ENCODE results near the gene CCDC171.

The CCDC171 gene

GRCh38 chr9:15606643-15607472 lies 54.0 kb downstream of the CCDC171 start:
- Histone ChIP-seq H3K9me3 (ENCODE audit: control insufficient read depth, low read length) (no peaks in the 10 kb centered on the region), H3K4me1 (ENCODE audit: control insufficient read depth, insufficient read depth, low read length, poor library complexity, severe bottlenecking) (no peaks in the 10 kb centered on the region), H3K27me3 (replicated peaks; ENCODE audit: control insufficient read depth, insufficient read depth, low read length, poor library complexity, severe bottlenecking) (no peaks in the 10 kb centered on the region), H3K27ac (ENCODE audit: insufficient read depth, low read length, poor library complexity, severe bottlenecking) (no peak overlapping the region), H3K36me3 (ENCODE audit: control insufficient read depth, insufficient read depth, low read length) (no peaks in the 10 kb centered on the region), H3K4me3 (ENCODE audit: insufficient read depth, low read depth, low read length, poor library complexity, severe bottlenecking) (no peak overlapping the region)
- no peak for DNase-seq

DNA sequence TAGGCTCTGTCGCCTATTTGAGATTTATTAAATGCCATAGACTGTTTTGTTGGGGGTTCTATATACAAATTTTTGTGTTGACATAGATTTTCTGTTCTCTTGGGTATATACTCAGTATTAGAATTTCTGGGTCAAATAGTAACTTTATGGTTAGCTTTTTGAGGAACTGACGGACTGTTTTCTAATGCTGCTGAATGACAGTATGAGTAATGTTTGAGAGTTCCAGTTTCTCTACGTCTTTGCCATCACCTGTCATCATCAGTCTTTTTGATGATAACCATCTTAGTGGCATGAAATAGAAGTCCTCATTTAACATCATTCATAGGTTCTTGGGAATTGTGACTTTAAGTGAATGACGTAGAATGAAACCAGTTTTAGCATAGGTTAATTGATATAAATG lies 60.1 kb downstream of the CCDC171 start:
- Histone ChIP-seq H3K4me3 (ENCODE audit: insufficient read depth, low read depth, low read length, poor library complexity, severe bottlenecking) (no peak overlapping the region), H3K27ac (ENCODE audit: insufficient read depth, low read length, poor library complexity, severe bottlenecking) (no peak overlapping the region), H3K4me1 (ENCODE audit: control insufficient read depth, insufficient read depth, low read length, poor library complexity, severe bottlenecking) (no peaks in the 10 kb centered on the region), H3K36me3 (ENCODE audit: control insufficient read depth, insufficient read depth, low read length) (no peaks in the 10 kb centered on the region), H3K9me3 (ENCODE audit: control insufficient read depth, low read length) (no peaks in the 10 kb centered on the region), H3K27me3 (replicated peaks; ENCODE audit: control insufficient read depth, insufficient read depth, low read length, poor library complexity, severe bottlenecking) (no peaks in the 10 kb centered on the region)
- no peak for DNase-seq

DNA sequence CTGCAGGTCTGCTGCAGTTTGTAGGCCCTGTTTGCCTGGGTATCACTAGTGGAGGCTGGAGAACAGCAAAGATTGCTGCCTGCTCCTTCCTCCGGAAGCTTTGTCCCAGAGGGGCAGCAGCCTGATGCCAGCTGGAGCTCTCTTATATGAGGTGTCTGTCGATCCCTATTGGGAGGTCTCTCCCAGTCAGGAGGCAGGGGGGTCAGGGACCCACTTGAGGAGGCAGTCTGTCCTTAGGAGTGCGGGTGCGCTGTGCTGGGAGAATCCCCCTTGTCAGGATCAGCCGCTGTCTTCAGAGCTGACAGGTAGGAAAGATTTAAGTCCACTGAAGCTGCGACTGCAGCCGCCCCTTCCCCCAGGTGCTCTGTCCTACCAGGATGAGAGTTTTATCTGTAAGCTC lies 64.9 kb downstream of the CCDC171 start:
- no peak for DNase-seq
- H3K4me1 ChIP-seq (ENCODE audit: control insufficient read depth, insufficient read depth, low read length, poor library complexity, severe bottlenecking), result no peaks in the 10 kb centered on the region

GRCh38 chr9:15618540-15619331 lies 65.9 kb downstream of the CCDC171 start:
- no peak overlapping the region for H3K4me3 ChIP-seq (ENCODE audit: insufficient read depth, low read depth, low read length, poor library complexity, severe bottlenecking)
- DNase-seq, result no peak
- H3K27me3 ChIP-seq (replicated peaks; ENCODE audit: control insufficient read depth, insufficient read depth, low read length, poor library complexity, severe bottlenecking), result no peaks in the 10 kb centered on the region
- H3K9me3 ChIP-seq (ENCODE audit: control insufficient read depth, low read length), result no peaks in the 10 kb centered on the region
- no peaks in the 10 kb centered on the region for H3K4me1 ChIP-seq (ENCODE audit: control insufficient read depth, insufficient read depth, low read length, poor library complexity, severe bottlenecking)
- H3K27ac ChIP-seq (ENCODE audit: insufficient read depth, low read length, poor library complexity, severe bottlenecking), result no peak overlapping the region
- H3K36me3 ChIP-seq (ENCODE audit: control insufficient read depth, insufficient read depth, low read length), result no peaks in the 10 kb centered on the region

More for the DNA sequence above, 64.9 kb downstream of the CCDC171 start:
- Histone ChIP-seq H3K4me3 (ENCODE audit: insufficient read depth, low read depth, low read length, poor library complexity, severe bottlenecking) (no peak overlapping the region), H3K36me3 (ENCODE audit: control insufficient read depth, insufficient read depth, low read length) (no peaks in the 10 kb centered on the region), H3K9me3 (ENCODE audit: control insufficient read depth, low read length) (no peaks in the 10 kb centered on the region), H3K27ac (ENCODE audit: insufficient read depth, low read length, poor library complexity, severe bottlenecking) (no peak overlapping the region), H3K27me3 (replicated peaks; ENCODE audit: control insufficient read depth, insufficient read depth, low read length, poor library complexity, severe bottlenecking) (no peaks in the 10 kb centered on the region)

- H3K4me1 ChIP-seq (ENCODE audit: control insufficient read depth, insufficient read depth, low read length, poor library complexity, severe bottlenecking), result no peaks in the 10 kb centered on the region
- no peak for DNase-seq
- no peaks in the 10 kb centered on the region for H3K27me3 ChIP-seq (replicated peaks; ENCODE audit: control insufficient read depth, insufficient read depth, low read length, poor library complexity, severe bottlenecking)
- H3K36me3 ChIP-seq (ENCODE audit: control insufficient read depth, insufficient read depth, low read length), result no peaks in the 10 kb centered on the region
- H3K27ac ChIP-seq (ENCODE audit: insufficient read depth, low read length, poor library complexity, severe bottlenecking), result no peak overlapping the region
- H3K4me3 ChIP-seq (ENCODE audit: insufficient read depth, low read depth, low read length, poor library complexity, severe bottlenecking), result no peak overlapping the region
- no peaks in the 10 kb centered on the region for H3K9me3 ChIP-seq (ENCODE audit: control insufficient read depth, low read length)
Observed at GRCh38 chr9:15622318-15622971, 69.6 kb downstream of the CCDC171 start.

GRCh38 chr9:15635752-15636151 lies 82.9 kb downstream of the CCDC171 start:
- H3K27ac ChIP-seq (ENCODE audit: insufficient read depth, low read length, poor library complexity, severe bottlenecking), result no peak overlapping the region
- no peaks in the 10 kb centered on the region for H3K27me3 ChIP-seq (replicated peaks; ENCODE audit: control insufficient read depth, insufficient read depth, low read length, poor library complexity, severe bottlenecking)
- no peaks in the 10 kb centered on the region for H3K9me3 ChIP-seq (ENCODE audit: control insufficient read depth, low read length)
- DNase-seq, result no peak
- no peak overlapping the region for H3K4me3 ChIP-seq (ENCODE audit: insufficient read depth, low read depth, low read length, poor library complexity, severe bottlenecking)
- H3K4me1 ChIP-seq (ENCODE audit: control insufficient read depth, insufficient read depth, low read length, poor library complexity, severe bottlenecking), result no peaks in the 10 kb centered on the region
- H3K36me3 ChIP-seq (ENCODE audit: control insufficient read depth, insufficient read depth, low read length), result no peaks in the 10 kb centered on the region

DNA sequence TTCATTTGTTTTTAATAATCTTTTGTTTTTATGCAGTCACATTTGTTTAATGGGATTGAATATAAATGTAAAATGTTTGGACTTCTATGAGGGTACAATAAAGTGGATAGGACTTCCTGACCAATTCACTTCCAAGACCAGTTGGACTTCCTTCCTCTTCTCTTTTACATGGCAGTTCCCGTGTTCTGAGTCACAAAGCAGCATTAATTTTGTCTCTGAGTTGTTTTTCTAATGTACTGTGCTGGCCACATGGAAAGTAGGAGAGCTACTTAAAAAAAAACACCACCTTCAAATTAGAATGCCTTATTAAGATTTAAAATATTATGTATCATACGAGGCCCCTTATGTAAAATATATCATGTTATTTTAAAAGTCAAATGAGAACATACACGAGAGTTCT lies 87.3 kb downstream of the CCDC171 start:
- Histone ChIP-seq H3K27me3 (replicated peaks; ENCODE audit: control insufficient read depth, insufficient read depth, low read length, poor library complexity, severe bottlenecking) (no peaks in the 10 kb centered on the region), H3K4me3 (ENCODE audit: insufficient read depth, low read depth, low read length, poor library complexity, severe bottlenecking) (no peak overlapping the region), H3K36me3 (ENCODE audit: control insufficient read depth, insufficient read depth, low read length) (no peaks in the 10 kb centered on the region), H3K4me1 (ENCODE audit: control insufficient read depth, insufficient read depth, low read length, poor library complexity, severe bottlenecking) (no peaks in the 10 kb centered on the region), H3K27ac (ENCODE audit: insufficient read depth, low read length, poor library complexity, severe bottlenecking) (no peak overlapping the region), H3K9me3 (ENCODE audit: control insufficient read depth, low read length) (no peaks in the 10 kb centered on the region)
- DNase-seq, result no peak

- Histone ChIP-seq H3K9me3 (ENCODE audit: control insufficient read depth, low read length) (no peaks in the 10 kb centered on the region), H3K4me1 (ENCODE audit: control insufficient read depth, insufficient read depth, low read length, poor library complexity, severe bottlenecking) (no peaks in the 10 kb centered on the region), H3K27me3 (replicated peaks; ENCODE audit: control insufficient read depth, insufficient read depth, low read length, poor library complexity, severe bottlenecking) (no peaks in the 10 kb centered on the region), H3K36me3 (ENCODE audit: control insufficient read depth, insufficient read depth, low read length) (no peaks in the 10 kb centered on the region), H3K4me3 (ENCODE audit: insufficient read depth, low read depth, low read length, poor library complexity, severe bottlenecking) (no peak overlapping the region), H3K27ac (ENCODE audit: insufficient read depth, low read length, poor library complexity, severe bottlenecking) (no peak overlapping the region)
- DNase-seq, result no peak
Observed at GRCh38 chr9:15641291-15641690, 88.4 kb downstream of the CCDC171 start.

DNA sequence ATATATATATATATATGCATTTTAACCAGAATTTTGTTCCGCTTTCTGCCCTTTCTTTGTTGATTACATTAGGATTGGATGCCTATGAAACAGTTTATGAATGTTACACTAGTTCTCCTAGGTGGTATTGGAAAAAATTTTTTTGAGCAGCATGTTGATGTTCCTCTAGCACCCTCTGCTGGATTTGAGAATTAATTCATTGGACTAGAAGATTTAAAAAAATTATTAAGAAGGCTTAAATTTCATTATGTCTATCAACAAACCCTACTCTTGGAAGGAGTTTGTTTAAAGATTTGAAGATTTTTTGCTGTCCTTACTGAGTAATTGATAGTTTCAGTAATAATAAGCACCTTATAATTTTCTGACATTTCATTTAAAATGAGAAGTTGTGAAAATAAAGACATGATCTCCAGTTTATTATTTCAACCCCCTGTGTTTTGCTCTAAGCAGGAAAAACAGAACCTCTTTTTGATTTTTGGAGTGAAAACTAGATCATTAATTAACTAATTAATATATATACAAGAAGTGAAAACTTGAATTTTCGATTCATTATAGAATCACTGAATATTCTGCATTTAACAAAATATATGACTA lies 89.6 kb downstream of the CCDC171 start:
- Histone ChIP-seq H3K4me1 (ENCODE audit: control insufficient read depth, insufficient read depth, low read length, poor library complexity, severe bottlenecking) (no peaks in the 10 kb centered on the region), H3K9me3 (ENCODE audit: control insufficient read depth, low read length) (no peaks in the 10 kb centered on the region), H3K36me3 (ENCODE audit: control insufficient read depth, insufficient read depth, low read length) (no peaks in the 10 kb centered on the region), H3K27me3 (replicated peaks; ENCODE audit: control insufficient read depth, insufficient read depth, low read length, poor library complexity, severe bottlenecking) (no peaks in the 10 kb centered on the region), H3K4me3 (ENCODE audit: insufficient read depth, low read depth, low read length, poor library complexity, severe bottlenecking) (no peak overlapping the region), H3K27ac (ENCODE audit: insufficient read depth, low read length, poor library complexity, severe bottlenecking) (no peak overlapping the region)
- DNase-seq, result no peak

Measured in effector memory CD4-positive, alpha-beta T cell (primary cell).